IPS-20b (cell line): ENCODE data around the gene LIN7B.

Source experiments
- H3K27ac ChIP-seq: one replicate; pipeline ENCODE4 v1.5.1; 2013; ENCODE audit warnings: low read length
- H3K27me3 ChIP-seq: 2 replicates; pipeline ENCODE4 v1.6.1; 2013; ENCODE audit warnings: mild to moderate bottlenecking, low read length, inconsistent platforms; ENCODE audit not compliant: insufficient read depth
- H3K36me3 ChIP-seq: 2 replicates; pipeline ENCODE4 v1.6.1; 2013; ENCODE audit warnings: low read depth, mild to moderate bottlenecking, inconsistent platforms, low read length, moderate library complexity; ENCODE audit not compliant: insufficient read depth
- H3K4me1 ChIP-seq: 2 replicates; pipeline ENCODE4 v1.6.1; 2013; ENCODE audit warnings: mild to moderate bottlenecking, control low read depth, inconsistent platforms, low read length, moderate library complexity; ENCODE audit not compliant: insufficient read depth
- H3K4me3 ChIP-seq: 2 replicates; pipeline ENCODE4 v1.5.1; 2013; ENCODE audit warnings: mild to moderate bottlenecking, low read length, inconsistent platforms
- H3K9ac ChIP-seq: 2 replicates; pipeline ENCODE4 v1.6.1; 2013; ENCODE audit warnings: low read depth, mild to moderate bottlenecking, inconsistent platforms, low read length, moderate library complexity
- H3K9me3 ChIP-seq: 2 replicates; pipeline ENCODE4 v1.6.1; 2013; ENCODE audit warnings: mild to moderate bottlenecking, low read depth, low read length, inconsistent platforms; ENCODE audit not compliant: insufficient read depth

The LIN7B gene

DNA sequence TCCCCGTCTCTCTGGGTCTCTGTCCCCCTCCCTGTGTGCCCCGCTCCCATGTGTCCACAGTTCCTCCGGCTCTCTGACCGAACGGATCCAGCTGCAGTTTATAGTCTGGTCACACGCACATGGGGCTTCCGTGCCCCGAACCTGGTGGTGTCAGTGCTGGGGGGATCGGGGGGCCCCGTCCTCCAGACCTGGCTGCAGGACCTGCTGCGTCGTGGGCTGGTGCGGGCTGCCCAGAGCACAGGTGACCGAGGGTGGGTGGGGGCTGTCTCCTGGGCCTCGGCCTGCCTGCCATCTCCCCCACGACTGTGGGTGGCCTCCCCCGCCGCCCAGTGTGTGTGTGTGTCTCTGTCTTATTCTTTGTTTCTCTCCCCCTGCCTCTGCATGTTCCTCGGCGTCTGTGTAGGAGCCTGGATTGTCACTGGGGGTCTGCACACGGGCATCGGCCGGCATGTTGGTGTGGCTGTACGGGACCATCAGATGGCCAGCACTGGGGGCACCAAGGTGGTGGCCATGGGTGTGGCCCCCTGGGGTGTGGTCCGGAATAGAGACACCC lies 53.8 kb downstream of the LIN7B start:
- H3K27me3 ChIP-seq: peaks cover 19% of the 10 kb centered on the region; the same call in 1 of the 2 replicates
- H3K9ac ChIP-seq: no peak overlapping the region
- H3K4me3 ChIP-seq: no peak overlapping the region
- peaks cover 4% of the 10 kb centered on the region; the same call in 1 of the 2 replicates for H3K36me3 ChIP-seq
- no peak overlapping the region for H3K27ac ChIP-seq
- H3K9me3 ChIP-seq: no peaks in the 10 kb centered on the region
- peaks cover 4% of the 10 kb centered on the region for H3K4me1 ChIP-seq
